ENCODE measurements around the gene MYOG. TPM values are rescaled to one million over a fixed set of nuclear protein-coding genes. Genes with fewer than 3 reads are reported as not detected.
A peak's percentile ranks its signal among the peaks of the same experiment; 100 is the strongest.

The MYOG gene
- total and polyA plus RNA-seq, 2 donors (not counting 1 experiment from before 2014, with no cell fraction given), result not detected

DNA sequence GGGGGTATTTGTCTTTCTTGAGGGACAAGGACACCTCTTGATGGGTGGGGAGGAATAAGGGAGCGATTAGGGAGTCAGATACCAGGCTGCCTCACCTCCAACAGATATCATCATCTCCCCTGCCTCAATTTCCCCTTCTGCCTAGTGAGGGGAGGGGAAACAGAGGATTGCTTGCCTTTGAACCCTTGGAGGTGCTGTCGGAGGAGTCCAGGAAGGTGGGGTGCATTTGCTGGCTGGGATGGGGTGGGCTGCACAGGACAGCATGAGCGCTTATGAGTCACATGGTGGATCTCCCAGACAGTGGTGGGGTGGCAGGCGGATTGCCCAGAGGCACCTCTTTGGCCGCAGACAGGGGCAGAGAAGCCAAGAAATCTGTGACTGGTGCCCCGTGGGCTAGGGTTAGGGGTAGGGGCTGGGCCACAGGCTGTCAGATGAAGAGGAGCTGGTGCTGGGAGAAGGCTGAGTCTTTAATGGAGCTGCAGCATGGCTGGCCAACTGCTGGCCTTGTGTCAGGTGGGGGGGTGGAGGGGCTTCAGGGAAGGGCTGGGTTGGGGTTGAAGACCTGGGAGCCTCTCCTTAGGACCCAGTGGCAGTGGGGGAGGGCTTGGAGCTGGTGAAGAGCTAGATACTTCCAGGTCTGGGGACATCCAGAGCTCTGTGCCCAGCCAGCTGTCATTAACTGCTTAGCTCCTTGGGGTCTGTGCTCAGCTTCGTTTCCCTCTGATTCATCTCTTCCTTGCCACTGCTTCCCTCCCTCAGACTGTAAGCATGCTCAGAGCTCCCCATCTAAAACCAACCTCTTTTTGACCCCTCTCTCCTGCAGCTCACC is 34.7 kb upstream of the MYOG start:
- no peak for DNase-seq (ENCODE audit: low read depth in 2 of 2)
- H2AFZ ChIP-seq (ENCODE audit: low read length), result no peak overlapping the region

DNA sequence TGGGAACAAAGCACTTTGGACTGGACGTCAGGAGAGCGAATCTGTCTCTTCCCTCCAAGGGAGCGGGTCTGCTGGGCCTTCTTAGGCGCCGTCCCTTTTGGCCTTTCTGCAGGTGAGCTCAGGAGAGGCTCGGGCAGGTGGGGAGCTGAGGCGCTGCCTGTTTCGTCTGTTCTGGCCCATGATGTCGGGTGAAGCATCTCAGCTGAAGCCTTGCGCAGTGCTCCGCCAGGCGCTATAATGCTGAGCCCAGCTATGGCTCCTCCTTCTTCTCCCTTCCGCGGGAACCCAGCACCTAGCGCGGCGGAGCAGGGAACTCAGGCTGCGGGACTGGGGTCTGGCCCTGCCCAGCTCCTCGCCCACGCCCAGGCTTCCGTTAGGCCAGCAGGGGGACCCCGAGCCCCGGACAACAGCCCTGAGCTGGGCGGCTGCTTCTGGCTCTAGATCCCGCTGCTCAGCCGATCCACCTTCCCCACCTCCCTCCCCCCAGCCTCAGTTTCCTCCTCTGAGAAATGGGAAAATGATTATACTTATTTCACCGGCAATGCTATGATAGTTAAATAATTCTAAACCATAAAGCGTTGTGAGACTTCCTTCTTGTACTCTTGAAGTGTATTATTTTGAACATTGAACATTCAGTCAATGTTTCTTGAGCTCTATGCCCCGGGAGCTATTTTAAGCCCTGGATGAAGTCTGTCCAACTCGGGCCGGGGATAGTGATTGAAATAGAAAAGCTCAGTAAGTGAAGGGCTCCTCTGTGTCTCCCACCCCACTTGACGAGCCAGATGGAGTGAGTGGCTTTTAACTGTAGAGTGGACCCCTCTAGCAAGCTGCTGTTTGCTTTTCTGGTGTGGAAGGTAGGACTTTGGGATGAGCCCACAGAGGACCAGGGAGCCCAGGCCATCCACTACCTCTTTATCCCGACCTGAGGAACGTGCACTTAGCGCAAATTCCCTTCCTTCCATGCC is 32.1 kb upstream of the MYOG start:
- no peaks in the 10 kb centered on the region for H3K79me2 ChIP-seq (ENCODE audit: control insufficient read depth, insufficient read depth, low read length)
- no peak overlapping the region for H3K9ac ChIP-seq (ENCODE audit: insufficient read depth, low read length)
- no peaks in the 10 kb centered on the region for H3K36me3 ChIP-seq (ENCODE audit: control insufficient read depth, insufficient read depth, low read length)
- H3K27ac ChIP-seq (ENCODE audit: insufficient read depth, low read length), result no peak overlapping the region
- TF ChIP-seq EZH2 (IDR thresholded peaks at IDR 0.05; ENCODE audit: low read length, missing control alignments), result no peak
- TF ChIP-seq, protein P1, sequence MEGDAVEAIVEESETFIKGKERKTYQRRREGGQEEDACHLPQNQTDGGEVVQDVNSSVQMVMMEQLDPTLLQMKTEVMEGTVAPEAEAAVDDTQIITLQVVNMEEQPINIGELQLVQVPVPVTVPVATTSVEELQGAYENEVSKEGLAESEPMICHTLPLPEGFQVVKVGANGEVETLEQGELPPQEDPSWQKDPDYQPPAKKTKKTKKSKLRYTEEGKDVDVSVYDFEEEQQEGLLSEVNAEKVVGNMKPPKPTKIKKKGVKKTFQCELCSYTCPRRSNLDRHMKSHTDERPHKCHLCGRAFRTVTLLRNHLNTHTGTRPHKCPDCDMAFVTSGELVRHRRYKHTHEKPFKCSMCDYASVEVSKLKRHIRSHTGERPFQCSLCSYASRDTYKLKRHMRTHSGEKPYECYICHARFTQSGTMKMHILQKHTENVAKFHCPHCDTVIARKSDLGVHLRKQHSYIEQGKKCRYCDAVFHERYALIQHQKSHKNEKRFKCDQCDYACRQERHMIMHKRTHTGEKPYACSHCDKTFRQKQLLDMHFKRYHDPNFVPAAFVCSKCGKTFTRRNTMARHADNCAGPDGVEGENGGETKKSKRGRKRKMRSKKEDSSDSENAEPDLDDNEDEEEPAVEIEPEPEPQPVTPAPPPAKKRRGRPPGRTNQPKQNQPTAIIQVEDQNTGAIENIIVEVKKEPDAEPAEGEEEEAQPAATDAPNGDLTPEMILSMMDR (conservative IDR thresholded peaks at IDR 0.05 in 1 of 2, IDR thresholded peaks at IDR 0.05 in 1 of 2; ENCODE audit: low read depth in 1 of 2, low read length in 2 of 2), result peak; percentile 61 to 72
- no peaks in the 10 kb centered on the region for H4K20me1 ChIP-seq (ENCODE audit: control insufficient read depth, extremely low read depth, insufficient read depth, low read length)
- DNase-seq (ENCODE audit: low read depth in 2 of 2), result peak; percentile 49 to 54
- no peaks in the 10 kb centered on the region for H3K9me3 ChIP-seq (ENCODE audit: control insufficient read depth, insufficient read depth, low read depth, low read length)
- H3K4me1 ChIP-seq (ENCODE audit: control insufficient read depth, extremely low read depth, insufficient read depth, low read length), result no peaks in the 10 kb centered on the region
- no peak overlapping the region for H3K4me3 ChIP-seq (replicated peaks in 1 of 4; ENCODE audit: control extremely low read depth in 1 of 4, insufficient read depth in 1 of 4, low read depth in 3 of 4, low read length in 4 of 4)
- peaks cover 53% of the 10 kb centered on the region for H3K27me3 ChIP-seq (ENCODE audit: control insufficient read depth, insufficient read depth, low read length)
- no peak overlapping the region for H2AFZ ChIP-seq (ENCODE audit: low read length)
- H3K4me2 ChIP-seq (ENCODE audit: extremely low read depth, insufficient read depth, low read length), result no peak overlapping the region

More for the DNA sequence above, 34.7 kb upstream of the MYOG start:
- Histone ChIP-seq H3K4me2 (ENCODE audit: extremely low read depth, insufficient read depth, low read length) (no peak overlapping the region), H3K27me3 (ENCODE audit: control insufficient read depth, insufficient read depth, low read length) (peaks cover 51% of the 10 kb centered on the region), H3K4me1 (ENCODE audit: control insufficient read depth, extremely low read depth, insufficient read depth, low read length) (no peaks in the 10 kb centered on the region), H3K9ac (ENCODE audit: insufficient read depth, low read length) (no peak overlapping the region), H3K79me2 (ENCODE audit: control insufficient read depth, insufficient read depth, low read length) (no peaks in the 10 kb centered on the region), H3K4me3 (replicated peaks in 1 of 4; ENCODE audit: control extremely low read depth in 1 of 4, insufficient read depth in 1 of 4, low read depth in 3 of 4, low read length in 4 of 4) (no peak overlapping the region), H3K27ac (ENCODE audit: insufficient read depth, low read length) (no peak overlapping the region), H3K36me3 (ENCODE audit: control insufficient read depth, insufficient read depth, low read length) (no peaks in the 10 kb centered on the region), H4K20me1 (ENCODE audit: control insufficient read depth, extremely low read depth, insufficient read depth, low read length) (no peaks in the 10 kb centered on the region), H3K9me3 (ENCODE audit: control insufficient read depth, insufficient read depth, low read depth, low read length) (no peaks in the 10 kb centered on the region)
- TF ChIP-seq, protein P1 (conservative IDR thresholded peaks at IDR 0.05 in 1 of 2, IDR thresholded peaks at IDR 0.05 in 1 of 2; ENCODE audit: low read depth in 1 of 2, low read length in 2 of 2), result no peak
- no peak for TF ChIP-seq EZH2 (IDR thresholded peaks at IDR 0.05; ENCODE audit: low read length, missing control alignments)
